Hematopoietic multipotent progenitor cell treated with erythropoietin and hydrocortisone succinate and interleukin-3 and kit ligand, for 17 days (in vitro differentiated cells): ENCODE results near the gene PPP1R1B.

Experiments
- DNase-seq: peaks from one replicate; pipeline ENCODE4 v3.0.0-alpha.2; 2015; ENCODE audit warnings: low spot score

Gene PPP1R1B

DNA sequence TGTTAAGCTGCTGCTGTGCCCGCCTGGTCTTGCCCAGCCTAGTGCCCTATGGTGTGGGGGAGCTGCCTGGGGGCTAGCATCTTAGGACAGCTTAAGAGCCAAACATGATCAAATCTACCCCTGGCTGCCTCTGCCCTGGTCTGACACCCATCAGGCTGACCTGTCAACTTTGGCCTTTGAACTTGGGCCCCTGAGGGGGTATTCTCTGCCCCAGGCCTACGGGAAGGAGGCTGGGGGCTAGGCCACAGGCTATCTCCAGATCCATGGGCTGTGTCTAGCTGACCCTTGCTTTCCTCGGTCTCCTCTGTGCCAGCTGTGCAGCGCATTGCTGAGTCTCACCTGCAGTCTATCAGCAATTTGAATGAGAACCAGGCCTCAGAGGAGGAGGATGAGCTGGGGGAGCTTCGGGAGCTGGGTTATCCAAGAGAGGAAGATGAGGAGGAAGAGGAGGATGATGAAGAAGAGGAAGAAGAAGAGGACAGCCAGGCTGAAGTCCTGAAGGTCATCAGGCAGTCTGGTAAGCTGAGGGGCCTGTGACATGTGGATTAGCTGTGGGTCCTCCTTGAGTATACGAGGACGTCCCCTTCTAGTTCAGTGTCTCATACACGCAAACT, 6.9 kb downstream of the PPP1R1B start:
- DNase-seq, result no peak

GRCh38 chr17:39634384-39634871, 7.7 kb downstream of the PPP1R1B start:
- DNase-seq, result peak; percentile 66

GRCh38 chr17:39635614-39636176, 8.9 kb downstream of the PPP1R1B start:
- no peak for DNase-seq

DNA sequence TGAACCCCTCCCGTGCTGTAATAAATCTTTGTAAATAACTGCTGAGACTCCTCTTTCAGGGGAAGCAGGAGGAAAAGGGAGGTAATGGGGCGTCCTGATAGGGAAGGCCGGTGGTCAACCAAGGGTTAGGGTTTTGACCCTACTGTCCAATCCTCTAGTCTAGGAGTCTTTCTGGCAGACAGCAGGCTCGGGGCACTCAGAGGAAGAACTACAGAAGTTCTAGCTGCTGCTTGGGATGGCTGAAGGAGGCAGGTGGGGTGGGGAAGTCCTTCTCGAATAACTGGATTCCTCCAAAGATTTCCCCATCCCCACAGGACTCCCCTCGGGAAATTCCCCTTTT, 9.8 kb downstream of the PPP1R1B start:
- DNase-seq, result no peak

- peak; percentile 87 for DNase-seq
Measured at GRCh38 chr17:39636927-39637736, 10.4 kb downstream of the PPP1R1B start, which contains the start of gene STARD3. Gene STARD3, plus strand, starts transcription at chr17:39637144. Its CDS starts 16,388 bp downstream, at chr17:39653532.

- DNase-seq, result no peak
Measured at GRCh38 chr17:39638317-39638716, 11.6 kb downstream of the PPP1R1B start.

GRCh38 chr17:39639043-39639442, 12.3 kb downstream of the PPP1R1B start:
- no peak for DNase-seq

- DNase-seq, result no peak
Measured at GRCh38 chr17:39639566-39640458, 13.1 kb downstream of the PPP1R1B start.

GRCh38 chr17:39640591-39641031, 13.9 kb downstream of the PPP1R1B start:
- no peak for DNase-seq

- DNase-seq, result no peak
Measured at GRCh38 chr17:39641097-39641496, 14.3 kb downstream of the PPP1R1B start.

GRCh38 chr17:39641883-39642282, 15.1 kb downstream of the PPP1R1B start:
- no peak for DNase-seq

GRCh38 chr17:39642291-39643074, 15.7 kb downstream of the PPP1R1B start:
- DNase-seq, result no peak

DNA sequence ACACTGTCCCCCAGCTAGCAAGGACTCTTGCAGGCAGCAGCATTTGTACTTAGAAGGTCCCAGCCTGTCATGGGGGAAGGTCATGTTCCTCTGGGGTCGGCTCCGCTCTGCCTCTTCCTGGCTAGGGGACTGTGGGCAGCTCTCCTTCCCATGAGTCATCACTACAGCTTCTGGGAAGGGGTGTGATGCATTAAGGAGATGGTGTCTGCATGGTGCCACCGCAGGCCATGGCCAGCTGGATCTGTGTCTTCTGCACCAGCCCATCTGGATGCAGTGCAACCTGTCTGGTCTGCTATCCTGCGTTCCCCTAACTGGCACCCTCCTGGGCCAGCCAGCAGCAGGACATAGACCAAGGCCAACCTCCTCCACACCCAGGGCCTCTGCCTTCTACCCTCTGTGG, 16.5 kb downstream of the PPP1R1B start:
- DNase-seq, result no peak

GRCh38 chr17:39647256-39647655, 20.5 kb downstream of the PPP1R1B start:
- no peak for DNase-seq

DNA sequence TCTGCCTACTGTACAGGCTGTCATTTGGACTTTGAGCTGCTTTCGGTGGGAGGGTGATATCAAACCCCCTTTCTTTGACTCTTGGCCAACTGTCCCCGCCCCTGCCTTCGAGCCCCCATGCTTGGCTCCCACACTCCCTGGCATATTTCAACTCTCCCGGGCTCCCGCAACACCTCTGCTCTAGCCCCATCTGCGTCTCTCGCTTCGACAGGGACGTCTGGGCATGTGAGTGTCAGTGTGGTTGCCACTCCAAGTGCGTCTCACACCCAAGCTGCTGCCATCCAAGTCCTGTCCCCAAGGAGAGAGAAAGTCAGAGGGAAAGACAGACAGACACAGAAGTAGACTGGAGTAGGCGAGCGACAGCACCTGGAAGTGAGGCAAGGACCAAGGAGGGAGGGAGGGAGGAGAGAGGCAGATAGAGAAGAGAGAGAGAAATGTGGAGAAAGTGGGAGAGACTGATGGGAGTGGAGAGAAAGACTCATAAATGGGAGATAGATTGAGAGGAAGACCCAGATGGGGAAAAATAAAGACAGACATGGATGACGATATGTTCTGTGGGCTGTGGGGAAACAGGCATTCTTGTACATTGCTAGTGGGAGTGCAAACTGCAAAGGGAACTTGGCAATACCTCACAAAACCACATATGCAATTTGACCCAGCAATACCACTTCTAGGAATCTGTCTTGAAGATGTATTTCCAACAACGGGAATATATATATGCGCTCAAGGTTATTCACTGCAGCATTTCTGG, 22.0 kb downstream of the PPP1R1B start:
- DNase-seq, result no peak

DNA sequence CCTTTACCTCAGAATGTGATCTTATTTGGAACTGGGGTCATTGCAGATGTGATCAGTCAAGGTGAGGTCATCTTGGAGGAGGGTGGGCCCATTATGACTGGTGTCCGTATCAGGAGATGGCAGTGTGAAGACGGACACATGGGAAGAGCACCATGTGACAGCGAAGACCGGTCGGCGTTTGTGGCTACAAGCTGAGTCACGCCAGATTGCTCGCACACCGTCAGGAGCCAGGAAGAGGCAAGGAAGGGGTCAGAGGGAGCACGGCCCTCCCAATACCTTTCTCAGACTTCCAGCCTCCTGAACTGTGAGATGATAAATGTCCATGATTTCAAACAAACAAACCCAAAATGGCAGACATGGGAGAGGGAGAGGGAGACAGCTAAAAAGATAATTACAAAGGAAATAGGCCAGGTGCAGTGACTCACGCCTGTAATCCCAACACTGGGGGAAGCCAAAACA, 23.4 kb downstream of the PPP1R1B start:
- DNase-seq, result no peak

DNA sequence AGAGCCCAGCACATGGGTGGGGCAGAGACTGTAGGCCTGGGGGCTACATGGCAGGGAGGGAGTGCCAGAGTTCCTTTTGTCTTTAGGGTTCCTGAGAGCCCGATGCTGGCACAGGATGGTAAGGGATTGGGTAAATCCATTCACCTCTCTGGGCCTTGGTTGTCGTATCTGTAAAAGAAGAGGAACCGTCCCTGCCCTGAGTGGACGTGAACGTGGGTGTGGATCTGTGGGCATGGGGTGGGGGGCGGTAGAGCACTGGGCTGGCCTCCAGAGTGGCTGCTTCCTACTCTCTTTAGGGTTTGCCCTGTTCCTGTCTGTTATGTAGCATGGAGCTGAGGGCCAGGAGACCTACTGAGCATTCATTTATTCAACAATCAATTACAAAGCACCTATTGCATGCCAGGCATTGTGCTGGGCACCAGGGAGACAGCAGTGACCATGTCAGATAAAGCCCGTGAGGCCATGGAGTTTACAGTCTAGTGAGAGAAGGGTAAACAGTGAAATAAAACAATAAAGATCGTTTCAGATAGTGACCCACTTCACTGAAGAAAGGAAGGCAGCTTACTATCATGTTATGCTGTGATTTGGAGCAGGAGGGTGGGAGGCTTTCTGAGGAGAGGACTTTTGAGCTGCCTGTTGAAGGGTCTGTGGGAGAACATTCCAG, 25.3 kb downstream of the PPP1R1B start:
- no peak for DNase-seq

- DNase-seq, result no peak
Measured at GRCh38 chr17:39652587-39653315, 26.0 kb downstream of the PPP1R1B start.

DNA sequence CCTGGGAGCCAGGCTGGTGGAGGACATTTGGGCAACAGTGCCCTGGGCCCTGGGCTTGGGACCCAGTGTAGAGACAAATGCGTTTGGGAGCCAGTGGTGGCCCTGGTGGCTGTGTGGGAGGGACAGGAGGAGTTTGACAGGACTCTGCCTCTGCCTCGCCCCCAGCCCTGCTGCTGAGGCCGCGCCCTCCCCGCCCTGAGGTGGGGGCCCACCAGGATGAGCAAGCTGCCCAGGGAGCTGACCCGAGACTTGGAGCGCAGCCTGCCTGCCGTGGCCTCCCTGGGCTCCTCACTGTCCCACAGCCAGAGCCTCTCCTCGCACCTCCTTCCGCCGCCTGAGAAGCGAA, 26.5 kb downstream of the PPP1R1B start:
- no peak for DNase-seq
